Activated B cell treated with CpG ODN at 0.5 μM for 24 hours (primary cell): ENCODE data around the gene XBP1. TPM values are rescaled to one million over a fixed set of nuclear protein-coding genes. Genes with fewer than 3 reads are reported as not detected.
"Not testable (repeated sequence)": the region's sequence is repeated elsewhere in the genome, so short reads cannot be mapped to it uniquely, and the experiment has no call there.

ENCODE experiments used
- ATAC-seq: fragments of 200-7000 bp; cut with Tn5 transposase; one replicate; pipeline ENCODE4 v1.10.0; 2021; ENCODE audit warnings: low read depth, mild to moderate bottlenecking, moderate library complexity
- CTCF ChIA-PET: fragments of 350-600 bp; sonication (Branson Sonifier 250); formaldehyde crosslinking; loops from one replicate; lab custom pipeline; 2021; ENCODE audit warnings: antibody characterized with exemption; lab: Charles Lee
- POLR2A ChIA-PET: fragments of 350-600 bp; sonication (Branson Sonifier 250); formaldehyde crosslinking; loops from one replicate; lab custom pipeline; 2021; ENCODE audit warnings: antibody characterized with exemption; lab: Charles Lee
- DNase-seq: peaks from one replicate; pipeline ENCODE4 v3.0.0; 2022
- H3K27ac Mint-ChIP-seq: one replicate; pipeline ENCODE4 v1.8.0; 2020; ENCODE audit warnings: mixed read lengths
- H3K27me3 Mint-ChIP-seq: one replicate; pipeline ENCODE4 v1.8.0; 2021; ENCODE audit warnings: mixed read lengths
- H3K36me3 Mint-ChIP-seq: one replicate; pipeline ENCODE4 v1.8.0; 2021; ENCODE audit warnings: low read depth, mixed read lengths
- H3K4me1 Mint-ChIP-seq: one replicate; pipeline ENCODE4 v1.8.0; 2021; ENCODE audit warnings: mixed read lengths
- H3K4me3 Mint-ChIP-seq: one replicate; pipeline ENCODE4 v1.8.0; 2020; ENCODE audit warnings: mild to moderate bottlenecking, mixed read lengths
- H3K9me3 Mint-ChIP-seq: one replicate; pipeline ENCODE4 v1.8.0; 2020; ENCODE audit warnings: mixed read lengths
- intact Hi-C: fragments of 100-400 bp; cut with micrococcal nuclease; formaldehyde crosslinking; loops from one replicate; pipeline ENCODE4 v1.15.1; 2024
- total RNA-seq: library from RNA; stranded (reverse); gene quantifications from 2 replicates; pipeline ENCODE4 v1.2.3, GENCODE V29; 2022
- TF ChIP-seq, protein P1 (sequence below): fragments of 200-600 bp; IDR thresholded peaks from one replicate; pipeline ENCODE4 v1.8.0; 2022; ENCODE audit warnings: antibody characterized with exemption, mild to moderate bottlenecking

Gene XBP1
- total RNA-seq, 1 donor from 2014 or later, result 57.7 TPM

GRCh38 chr22:28831140-28832072, 31.0 kb upstream of the XBP1 start:
- no peak for DNase-seq
- no peaks in the 10 kb centered on the region for H3K9me3 Mint-ChIP-seq
- H3K27me3 Mint-ChIP-seq, result no peaks in the 10 kb centered on the region
- POLR2A ChIA-PET, result no interaction called here
- ATAC-seq, result no peak
- no peak overlapping the region for H3K4me3 Mint-ChIP-seq
- peaks cover 5% of the 10 kb centered on the region for H3K4me1 Mint-ChIP-seq
- no peaks in the 10 kb centered on the region for H3K36me3 Mint-ChIP-seq
- H3K27ac Mint-ChIP-seq, result no peak overlapping the region
- TF ChIP-seq, protein P1, sequence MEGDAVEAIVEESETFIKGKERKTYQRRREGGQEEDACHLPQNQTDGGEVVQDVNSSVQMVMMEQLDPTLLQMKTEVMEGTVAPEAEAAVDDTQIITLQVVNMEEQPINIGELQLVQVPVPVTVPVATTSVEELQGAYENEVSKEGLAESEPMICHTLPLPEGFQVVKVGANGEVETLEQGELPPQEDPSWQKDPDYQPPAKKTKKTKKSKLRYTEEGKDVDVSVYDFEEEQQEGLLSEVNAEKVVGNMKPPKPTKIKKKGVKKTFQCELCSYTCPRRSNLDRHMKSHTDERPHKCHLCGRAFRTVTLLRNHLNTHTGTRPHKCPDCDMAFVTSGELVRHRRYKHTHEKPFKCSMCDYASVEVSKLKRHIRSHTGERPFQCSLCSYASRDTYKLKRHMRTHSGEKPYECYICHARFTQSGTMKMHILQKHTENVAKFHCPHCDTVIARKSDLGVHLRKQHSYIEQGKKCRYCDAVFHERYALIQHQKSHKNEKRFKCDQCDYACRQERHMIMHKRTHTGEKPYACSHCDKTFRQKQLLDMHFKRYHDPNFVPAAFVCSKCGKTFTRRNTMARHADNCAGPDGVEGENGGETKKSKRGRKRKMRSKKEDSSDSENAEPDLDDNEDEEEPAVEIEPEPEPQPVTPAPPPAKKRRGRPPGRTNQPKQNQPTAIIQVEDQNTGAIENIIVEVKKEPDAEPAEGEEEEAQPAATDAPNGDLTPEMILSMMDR, result no peak
- intact Hi-C loops, result no loop called here
- CTCF ChIA-PET, result interaction anchor here (7.9 kb wide), 1 partner anchor 231 kb away, joined by 155 read pairs; no protein-coding TSS in a partner anchor

- Mint-ChIP-seq H3K36me3 (no peaks in the 10 kb centered on the region), H3K4me1 (peaks cover 5% of the 10 kb centered on the region), H3K9me3 (no peaks in the 10 kb centered on the region), H3K4me3 (no peak overlapping the region), H3K27ac (no peak overlapping the region), H3K27me3 (no peaks in the 10 kb centered on the region)
- DNase-seq, result no peak
- intact Hi-C loops, result no loop called here
- ATAC-seq, result no peak
- POLR2A ChIA-PET, result no interaction called here
- CTCF ChIA-PET, result interaction anchor here (0.6 to 7.9 kb wide), 6 partner anchors 40 to 810 kb away, joined by 3 to 155 read pairs (median 8); no protein-coding TSS in a partner anchor
- TF ChIP-seq, protein P1, result no peak
Observed at GRCh38 chr22:28830441-28830840, 30.1 kb upstream of the XBP1 start.

DNA sequence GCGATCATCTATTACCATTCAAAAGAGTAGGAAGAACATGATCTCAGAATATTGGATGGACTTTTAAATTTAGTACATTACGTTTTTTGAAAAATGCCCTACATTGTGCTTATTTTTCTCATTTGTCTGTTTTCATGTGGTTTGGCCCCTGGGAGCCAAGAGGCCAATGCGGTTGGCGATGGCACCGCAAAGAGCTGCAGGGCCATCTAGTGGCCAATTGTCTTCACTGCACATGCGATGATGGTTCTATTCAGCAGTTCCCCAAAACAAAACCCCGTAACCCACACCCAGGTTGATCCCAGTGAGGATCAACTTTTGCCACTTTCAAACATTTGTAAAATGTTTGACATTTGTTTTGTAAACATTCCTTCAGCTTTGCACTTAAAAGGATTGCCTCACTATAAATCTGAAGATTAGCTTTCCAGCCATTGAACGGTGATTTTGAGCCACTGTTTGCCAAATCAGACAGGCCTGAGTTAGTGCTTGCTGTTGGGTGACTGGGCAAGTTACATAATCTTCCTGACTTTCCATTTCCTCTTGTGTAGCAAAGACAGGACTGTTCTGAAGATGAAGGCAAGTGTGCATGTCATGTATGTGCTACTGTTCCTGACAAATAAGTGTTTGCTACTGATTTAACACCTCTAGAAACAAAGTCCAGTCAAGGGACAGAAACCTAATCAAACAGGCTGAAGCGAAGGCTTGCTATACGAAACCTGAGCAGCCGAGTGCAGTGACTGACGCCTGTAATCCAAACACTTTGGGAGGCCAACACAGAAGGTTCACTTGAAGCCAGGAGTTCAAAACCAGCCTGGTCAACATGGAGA, 29.2 kb upstream of the XBP1 start:
- peak; percentile 80 for ATAC-seq
- no peaks in the 10 kb centered on the region for H3K9me3 Mint-ChIP-seq
- ChIA-PET POLR2A (interaction anchor here (1.9 kb wide), 1 partner anchor 229 kb away, joined by 6 read pairs; no protein-coding TSS in a partner anchor), CTCF (interaction anchor here (0.5 to 7.9 kb wide), 24 partner anchors 11 to 810 kb away, joined by 3 to 155 read pairs (median 4); partner anchors contain the start of genes CCDC117 and XBP1)
- peaks cover 5% of the 10 kb centered on the region for H3K4me1 Mint-ChIP-seq
- intact Hi-C loops, result loop anchor here (1.0 kb wide), 5 partner anchors 39 to 809 kb away; partner anchors contain the start of genes CCDC117 and HSCB
- no peaks in the 10 kb centered on the region for H3K27me3 Mint-ChIP-seq
- no peaks in the 10 kb centered on the region for H3K36me3 Mint-ChIP-seq
- no peak overlapping the region for H3K27ac Mint-ChIP-seq
- peak; percentile 51 for DNase-seq
- TF ChIP-seq, protein P1, result peak; percentile 89
- no peak overlapping the region for H3K4me3 Mint-ChIP-seq

DNA sequence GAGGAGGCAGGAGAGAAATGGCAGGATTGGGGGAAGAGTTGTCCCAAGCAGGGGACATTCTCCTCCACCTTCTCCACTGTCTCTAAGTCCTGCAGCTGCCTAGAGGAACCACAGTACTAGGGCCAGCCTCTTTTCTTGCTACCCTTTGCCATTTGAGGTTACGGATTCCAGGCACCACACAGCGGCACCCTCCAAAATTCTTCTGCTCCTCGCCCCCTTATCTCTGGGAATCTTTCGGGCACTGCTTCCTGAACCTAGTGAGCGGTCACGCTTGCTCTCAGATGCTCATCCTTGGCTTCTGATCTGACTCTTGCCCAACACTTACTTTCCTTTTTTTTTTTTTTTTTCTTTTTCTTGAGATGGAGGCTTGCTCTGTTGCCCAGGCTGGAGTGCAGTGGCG, 26.6 kb upstream of the XBP1 start:
- POLR2A ChIA-PET, result no interaction called here
- CTCF ChIA-PET, result interaction anchor here (1.5 to 7.9 kb wide), 2 partner anchors 226 to 807 kb away, joined by 3 to 155 read pairs; no protein-coding TSS in a partner anchor
- Mint-ChIP-seq H3K4me1 (peaks cover 6% of the 10 kb centered on the region), H3K36me3 (peaks cover 2% of the 10 kb centered on the region), H3K27me3 (no peaks in the 10 kb centered on the region), H3K4me3 (no peak overlapping the region), H3K27ac (no peak overlapping the region), H3K9me3 (no peaks in the 10 kb centered on the region)
- DNase-seq (no peak), ATAC-seq (no peak)
- TF ChIP-seq, protein P1, result no peak
- intact Hi-C loops, result no loop called here

GRCh38 chr22:28826430-28826829, 26.1 kb upstream of the XBP1 start:
- CTCF ChIA-PET, H3K9me3 Mint-ChIP-seq, H3K27me3 Mint-ChIP-seq, H3K4me3 Mint-ChIP-seq, H3K4me1 Mint-ChIP-seq, H3K27ac Mint-ChIP-seq, DNase-seq, H3K36me3 Mint-ChIP-seq, intact Hi-C loops, ATAC-seq, POLR2A ChIA-PET: not testable (repeated sequence)

- H3K4me3 Mint-ChIP-seq, H3K27ac Mint-ChIP-seq, H3K27me3 Mint-ChIP-seq, CTCF ChIA-PET, intact Hi-C loops, H3K4me1 Mint-ChIP-seq, H3K9me3 Mint-ChIP-seq, POLR2A ChIA-PET, DNase-seq, ATAC-seq, H3K36me3 Mint-ChIP-seq: not testable (repeated sequence)
Observed at GRCh38 chr22:28824455-28824854, 24.1 kb upstream of the XBP1 start.
